ENCODE data around the gene DNASE1L2.

- no peak for TF ChIP-seq POLR2A (IDR thresholded peaks at IDR 0.05; ENCODE audit: borderline replicate concordance, extremely low read depth, insufficient read depth, insufficient read length)
- TF ChIP-seq, protein P1, sequence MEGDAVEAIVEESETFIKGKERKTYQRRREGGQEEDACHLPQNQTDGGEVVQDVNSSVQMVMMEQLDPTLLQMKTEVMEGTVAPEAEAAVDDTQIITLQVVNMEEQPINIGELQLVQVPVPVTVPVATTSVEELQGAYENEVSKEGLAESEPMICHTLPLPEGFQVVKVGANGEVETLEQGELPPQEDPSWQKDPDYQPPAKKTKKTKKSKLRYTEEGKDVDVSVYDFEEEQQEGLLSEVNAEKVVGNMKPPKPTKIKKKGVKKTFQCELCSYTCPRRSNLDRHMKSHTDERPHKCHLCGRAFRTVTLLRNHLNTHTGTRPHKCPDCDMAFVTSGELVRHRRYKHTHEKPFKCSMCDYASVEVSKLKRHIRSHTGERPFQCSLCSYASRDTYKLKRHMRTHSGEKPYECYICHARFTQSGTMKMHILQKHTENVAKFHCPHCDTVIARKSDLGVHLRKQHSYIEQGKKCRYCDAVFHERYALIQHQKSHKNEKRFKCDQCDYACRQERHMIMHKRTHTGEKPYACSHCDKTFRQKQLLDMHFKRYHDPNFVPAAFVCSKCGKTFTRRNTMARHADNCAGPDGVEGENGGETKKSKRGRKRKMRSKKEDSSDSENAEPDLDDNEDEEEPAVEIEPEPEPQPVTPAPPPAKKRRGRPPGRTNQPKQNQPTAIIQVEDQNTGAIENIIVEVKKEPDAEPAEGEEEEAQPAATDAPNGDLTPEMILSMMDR (IDR thresholded peaks at IDR 0.05 in 2 of 3, conservative IDR thresholded peaks at IDR 0.05 in 1 of 3; ENCODE audit: borderline replicate concordance in 1 of 3, insufficient read depth in 1 of 3, low read depth in 2 of 3, low read length in 2 of 3) = no peak
- TF ChIP-seq EZH2 (IDR thresholded peaks at IDR 0.05) = no peak
- TF ChIP-seq, protein P2, sequence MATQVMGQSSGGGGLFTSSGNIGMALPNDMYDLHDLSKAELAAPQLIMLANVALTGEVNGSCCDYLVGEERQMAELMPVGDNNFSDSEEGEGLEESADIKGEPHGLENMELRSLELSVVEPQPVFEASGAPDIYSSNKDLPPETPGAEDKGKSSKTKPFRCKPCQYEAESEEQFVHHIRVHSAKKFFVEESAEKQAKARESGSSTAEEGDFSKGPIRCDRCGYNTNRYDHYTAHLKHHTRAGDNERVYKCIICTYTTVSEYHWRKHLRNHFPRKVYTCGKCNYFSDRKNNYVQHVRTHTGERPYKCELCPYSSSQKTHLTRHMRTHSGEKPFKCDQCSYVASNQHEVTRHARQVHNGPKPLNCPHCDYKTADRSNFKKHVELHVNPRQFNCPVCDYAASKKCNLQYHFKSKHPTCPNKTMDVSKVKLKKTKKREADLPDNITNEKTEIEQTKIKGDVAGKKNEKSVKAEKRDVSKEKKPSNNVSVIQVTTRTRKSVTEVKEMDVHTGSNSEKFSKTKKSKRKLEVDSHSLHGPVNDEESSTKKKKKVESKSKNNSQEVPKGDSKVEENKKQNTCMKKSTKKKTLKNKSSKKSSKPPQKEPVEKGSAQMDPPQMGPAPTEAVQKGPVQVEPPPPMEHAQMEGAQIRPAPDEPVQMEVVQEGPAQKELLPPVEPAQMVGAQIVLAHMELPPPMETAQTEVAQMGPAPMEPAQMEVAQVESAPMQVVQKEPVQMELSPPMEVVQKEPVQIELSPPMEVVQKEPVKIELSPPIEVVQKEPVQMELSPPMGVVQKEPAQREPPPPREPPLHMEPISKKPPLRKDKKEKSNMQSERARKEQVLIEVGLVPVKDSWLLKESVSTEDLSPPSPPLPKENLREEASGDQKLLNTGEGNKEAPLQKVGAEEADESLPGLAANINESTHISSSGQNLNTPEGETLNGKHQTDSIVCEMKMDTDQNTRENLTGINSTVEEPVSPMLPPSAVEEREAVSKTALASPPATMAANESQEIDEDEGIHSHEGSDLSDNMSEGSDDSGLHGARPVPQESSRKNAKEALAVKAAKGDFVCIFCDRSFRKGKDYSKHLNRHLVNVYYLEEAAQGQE (IDR thresholded peaks at IDR 0.05; ENCODE audit: low read depth) = no peak
- TF ChIP-seq, protein P3, sequence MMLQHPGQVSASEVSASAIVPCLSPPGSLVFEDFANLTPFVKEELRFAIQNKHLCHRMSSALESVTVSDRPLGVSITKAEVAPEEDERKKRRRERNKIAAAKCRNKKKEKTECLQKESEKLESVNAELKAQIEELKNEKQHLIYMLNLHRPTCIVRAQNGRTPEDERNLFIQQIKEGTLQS (IDR thresholded peaks at IDR 0.05) = no peak
- TF ChIP-seq SP1 (IDR thresholded peaks at IDR 0.05; ENCODE audit: low read depth) = no peak
- no peak for TF ChIP-seq ELF1 (IDR thresholded peaks at IDR 0.05; ENCODE audit: borderline replicate concordance, low read depth)
- no peak for TF ChIP-seq FOSL1 (IDR thresholded peaks at IDR 0.05; ENCODE audit: low read depth)
- no peak for TF ChIP-seq RAD21 (IDR thresholded peaks at IDR 0.05; ENCODE audit: low read depth)
These were observed 20.4 kb downstream of the DNASE1L2 start for GRCh38 chr16:2256531-2257140.

Data from HCT116 (cell line).